Activated naive CD8-positive, alpha-beta T cell treated with anti-CD3 and anti-CD28 coated beads, Interleukin-2, amount 50 U/mL, for 16 hours (primary cell): ENCODE results near the gene COL4A2.

Experiments used
- DNase-seq: peaks from one replicate; pipeline ENCODE4 v3.0.0-alpha.2; 2020; ENCODE audit warnings: low read depth, low spot score

Gene COL4A2

GRCh38 chr13:110402299-110403069, 95.4 kb downstream of the COL4A2 start:
- no peak for DNase-seq

- no peak for DNase-seq
Measured at GRCh38 chr13:110403315-110403714, 96.2 kb downstream of the COL4A2 start.

- DNase-seq: no peak
Measured at GRCh38 chr13:110403721-110404120, 96.6 kb downstream of the COL4A2 start.

- DNase-seq: no peak
Measured at GRCh38 chr13:110404321-110404720, 97.2 kb downstream of the COL4A2 start.

GRCh38 chr13:110405597-110406450, 98.7 kb downstream of the COL4A2 start:
- no peak for DNase-seq

GRCh38 chr13:110407021-110407420, 99.9 kb downstream of the COL4A2 start:
- DNase-seq: no peak

GRCh38 chr13:110407531-110407930, 100.4 kb downstream of the COL4A2 start:
- no peak for DNase-seq

GRCh38 chr13:110408286-110408685, 101.2 kb downstream of the COL4A2 start:
- no peak for DNase-seq

- no peak for DNase-seq
Measured at GRCh38 chr13:110409581-110409992, 102.5 kb downstream of the COL4A2 start.

GRCh38 chr13:110410000-110410399, 102.9 kb downstream of the COL4A2 start:
- DNase-seq: no peak

- no peak for DNase-seq
Measured at GRCh38 chr13:110410936-110411687, 104.0 kb downstream of the COL4A2 start.

- no peak for DNase-seq
Measured at GRCh38 chr13:110411688-110412059, 104.6 kb downstream of the COL4A2 start.

GRCh38 chr13:110412132-110412914, 105.2 kb downstream of the COL4A2 start:
- peak; percentile 19 for DNase-seq

- DNase-seq: no peak
Measured at GRCh38 chr13:110413016-110413675, 106.1 kb downstream of the COL4A2 start.

- no peak for DNase-seq
Measured at GRCh38 chr13:110413676-110414040, 106.6 kb downstream of the COL4A2 start.

GRCh38 chr13:110414283-110414682, 107.2 kb downstream of the COL4A2 start:
- DNase-seq: no peak

- no peak for DNase-seq
Measured at GRCh38 chr13:110414931-110415330, 107.8 kb downstream of the COL4A2 start.

GRCh38 chr13:110415669-110416068, 108.6 kb downstream of the COL4A2 start:
- DNase-seq: no peak

- no peak for DNase-seq
Measured at GRCh38 chr13:110416131-110417025, 109.3 kb downstream of the COL4A2 start.

- no peak for DNase-seq
Measured at GRCh38 chr13:110418944-110419343, 111.9 kb downstream of the COL4A2 start.
